T-helper 1 cell treated with Interleukin-12 subunit alpha and Interleukin-12 subunit beta and Interleukin-4 antibody, amounts not matched to agents 30 μg/mL and 1 μg/mL, for 36 hours (primary cell): ENCODE measurements around the gene CPS1.

Experiments
- H3K27ac Mint-ChIP-seq: one replicate; pipeline ENCODE4 v1.8.0; 2021; ENCODE audit warnings: mild to moderate bottlenecking, mixed read lengths
- H3K27me3 Mint-ChIP-seq: one replicate; pipeline ENCODE4 v1.8.0; 2021; ENCODE audit warnings: low read depth, mixed read lengths
- H3K36me3 Mint-ChIP-seq: one replicate; pipeline ENCODE4 v1.8.0; 2021; ENCODE audit warnings: low read depth, mixed read lengths
- H3K4me1 Mint-ChIP-seq: one replicate; pipeline ENCODE4 v1.8.0; 2021; ENCODE audit warnings: low read depth, mixed read lengths
- H3K4me3 Mint-ChIP-seq: one replicate; pipeline ENCODE4 v1.8.0; 2021; ENCODE audit warnings: mild to moderate bottlenecking, moderate library complexity, mixed read lengths
- H3K9me3 Mint-ChIP-seq: one replicate; pipeline ENCODE4 v1.8.0; 2021; ENCODE audit warnings: mixed read lengths

Gene CPS1

DNA sequence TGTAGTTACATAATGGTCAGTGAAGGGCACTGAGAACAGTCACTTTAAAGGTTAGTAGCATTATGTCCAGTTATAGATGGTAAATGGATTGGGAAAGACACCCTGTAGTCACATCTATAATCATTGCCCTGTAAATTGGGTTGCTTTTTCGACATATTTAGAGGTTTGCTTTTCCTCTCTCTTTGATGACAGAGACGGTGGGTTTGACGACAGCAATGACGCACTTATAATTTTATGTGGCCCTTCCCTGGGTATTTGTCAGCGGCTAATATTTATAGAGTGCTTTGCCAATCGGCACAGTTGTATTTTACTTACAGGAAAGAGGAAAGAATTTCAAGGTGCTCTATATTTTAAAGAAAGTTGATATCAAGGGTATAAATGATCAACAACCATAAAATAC is 2.8 kb downstream of the CPS1 start:
- Mint-ChIP-seq H3K27me3 (no peaks in the 10 kb centered on the region), H3K27ac (no peak overlapping the region), H3K4me1 (no peaks in the 10 kb centered on the region), H3K36me3 (no peaks in the 10 kb centered on the region), H3K4me3 (no peak overlapping the region), H3K9me3 (no peaks in the 10 kb centered on the region)

DNA sequence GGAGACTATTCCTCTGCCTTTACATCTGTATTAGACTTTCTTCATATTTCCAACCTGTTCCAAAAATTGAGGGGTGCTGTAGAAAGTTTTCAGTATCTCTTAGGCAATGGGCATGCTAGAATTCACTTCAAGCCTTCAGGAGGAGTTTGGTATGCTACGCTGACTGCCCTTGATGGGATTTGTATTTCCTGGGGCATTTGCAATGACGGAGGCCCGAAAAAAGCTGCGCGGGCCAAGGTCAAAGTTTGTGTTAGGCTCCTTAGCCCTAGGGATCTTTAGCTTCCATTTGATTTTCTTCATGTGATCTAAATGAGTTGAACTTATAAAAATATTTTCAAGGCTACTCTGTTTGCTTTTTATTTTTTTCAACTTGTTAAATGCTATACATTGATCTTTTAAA is 5.1 kb downstream of the CPS1 start:
- H3K27ac Mint-ChIP-seq, result no peak overlapping the region
- H3K27me3 Mint-ChIP-seq, result no peaks in the 10 kb centered on the region

DNA sequence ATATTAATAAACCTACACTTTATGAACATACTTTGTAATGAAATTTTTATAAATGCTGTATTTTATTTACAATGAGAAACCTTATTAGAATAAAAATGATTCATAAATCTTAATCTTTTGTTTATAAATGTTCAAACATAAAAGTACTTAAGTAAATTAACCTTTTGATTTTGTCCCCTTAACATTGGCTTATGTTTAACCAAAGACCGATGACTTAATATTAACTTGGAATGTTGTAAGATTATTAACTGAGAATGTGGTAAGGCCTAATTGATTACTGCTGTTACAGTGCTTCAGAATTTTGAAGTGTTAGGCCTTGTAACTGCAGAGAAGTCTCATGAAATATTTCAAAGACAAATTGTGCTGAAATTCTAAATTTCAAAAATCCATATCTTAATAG is 5.7 kb downstream of the CPS1 start:
- H3K4me1 Mint-ChIP-seq, result no peaks in the 10 kb centered on the region
- no peaks in the 10 kb centered on the region for H3K9me3 Mint-ChIP-seq
- H3K4me3 Mint-ChIP-seq, result no peak overlapping the region
- H3K36me3 Mint-ChIP-seq, result no peaks in the 10 kb centered on the region
- H3K27ac Mint-ChIP-seq, result no peak overlapping the region
- H3K27me3 Mint-ChIP-seq, result no peaks in the 10 kb centered on the region

More for the DNA sequence above, 5.1 kb downstream of the CPS1 start:
- H3K4me1 Mint-ChIP-seq, result no peaks in the 10 kb centered on the region
- no peaks in the 10 kb centered on the region for H3K36me3 Mint-ChIP-seq
- no peak overlapping the region for H3K4me3 Mint-ChIP-seq
- no peaks in the 10 kb centered on the region for H3K9me3 Mint-ChIP-seq

DNA sequence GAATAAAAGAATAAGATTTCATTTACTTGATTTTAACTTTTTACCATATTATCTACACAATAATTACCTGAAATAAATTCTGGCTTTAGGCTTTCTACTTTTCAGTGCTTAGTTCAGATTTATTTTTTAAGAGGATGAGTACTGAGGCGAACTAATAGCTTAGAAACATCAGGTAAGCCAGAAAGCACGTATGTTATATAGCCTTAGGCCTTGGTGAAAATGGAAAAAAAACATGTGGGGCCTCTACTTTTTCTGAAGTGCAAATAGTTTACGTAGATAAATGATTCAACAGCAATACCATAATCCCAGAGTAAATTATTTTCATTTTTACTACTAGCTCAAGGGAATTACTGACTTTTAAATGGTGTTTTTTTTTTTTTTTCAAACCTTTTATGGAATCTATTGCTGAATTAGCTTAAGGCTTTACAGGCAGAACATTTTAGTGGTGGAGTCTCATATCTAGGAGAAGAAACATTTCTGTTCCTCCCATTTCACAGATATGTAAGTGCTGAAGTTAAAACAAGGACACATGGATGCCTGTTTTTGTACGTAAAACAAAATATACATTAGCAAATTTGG is 6.2 kb downstream of the CPS1 start:
- Mint-ChIP-seq H3K4me1 (no peaks in the 10 kb centered on the region), H3K27ac (no peak overlapping the region), H3K27me3 (no peaks in the 10 kb centered on the region), H3K36me3 (no peaks in the 10 kb centered on the region), H3K4me3 (no peak overlapping the region), H3K9me3 (no peaks in the 10 kb centered on the region)

DNA sequence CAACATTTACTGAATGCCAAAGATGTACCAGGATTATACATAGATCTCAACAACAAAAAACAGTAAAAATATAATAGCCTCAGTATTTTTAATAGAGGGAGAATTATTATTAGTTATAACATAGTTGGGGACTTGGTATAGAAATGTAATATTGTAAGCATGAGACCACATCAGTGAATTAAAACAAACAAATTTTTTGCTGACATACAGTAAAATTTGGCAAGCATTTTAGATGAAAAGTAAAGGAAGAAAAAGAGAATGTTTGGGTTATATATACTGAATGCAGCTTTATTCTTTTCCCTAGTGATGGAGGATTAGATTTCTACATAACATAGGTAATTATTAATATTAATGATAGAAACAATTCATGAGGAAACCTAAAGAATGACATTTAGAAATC is 10.9 kb downstream of the CPS1 start:
- H3K4me1 Mint-ChIP-seq, result no peaks in the 10 kb centered on the region
- no peaks in the 10 kb centered on the region for H3K9me3 Mint-ChIP-seq
- no peaks in the 10 kb centered on the region for H3K27me3 Mint-ChIP-seq
- no peak overlapping the region for H3K27ac Mint-ChIP-seq
- H3K4me3 Mint-ChIP-seq, result no peak overlapping the region
- no peaks in the 10 kb centered on the region for H3K36me3 Mint-ChIP-seq

DNA sequence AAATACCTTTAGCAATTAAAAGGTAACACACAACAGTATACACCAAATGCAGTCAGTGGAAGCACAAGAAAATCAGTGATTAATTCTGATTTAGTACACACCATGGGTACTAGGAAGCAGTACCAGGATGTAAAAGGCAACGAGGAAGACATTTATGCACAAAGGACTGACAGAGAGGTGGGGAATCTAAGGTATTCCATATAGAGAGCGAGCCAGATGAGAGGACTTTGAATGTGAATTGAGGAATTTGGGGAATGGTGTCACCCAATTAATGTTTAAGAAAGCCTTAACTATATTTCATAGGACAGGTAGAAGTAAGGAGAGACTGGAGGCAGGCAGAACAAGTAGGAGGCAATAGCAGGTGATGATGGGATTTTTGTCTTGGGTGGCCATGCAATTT is 11.7 kb downstream of the CPS1 start:
- H3K27ac Mint-ChIP-seq, result no peak overlapping the region

DNA sequence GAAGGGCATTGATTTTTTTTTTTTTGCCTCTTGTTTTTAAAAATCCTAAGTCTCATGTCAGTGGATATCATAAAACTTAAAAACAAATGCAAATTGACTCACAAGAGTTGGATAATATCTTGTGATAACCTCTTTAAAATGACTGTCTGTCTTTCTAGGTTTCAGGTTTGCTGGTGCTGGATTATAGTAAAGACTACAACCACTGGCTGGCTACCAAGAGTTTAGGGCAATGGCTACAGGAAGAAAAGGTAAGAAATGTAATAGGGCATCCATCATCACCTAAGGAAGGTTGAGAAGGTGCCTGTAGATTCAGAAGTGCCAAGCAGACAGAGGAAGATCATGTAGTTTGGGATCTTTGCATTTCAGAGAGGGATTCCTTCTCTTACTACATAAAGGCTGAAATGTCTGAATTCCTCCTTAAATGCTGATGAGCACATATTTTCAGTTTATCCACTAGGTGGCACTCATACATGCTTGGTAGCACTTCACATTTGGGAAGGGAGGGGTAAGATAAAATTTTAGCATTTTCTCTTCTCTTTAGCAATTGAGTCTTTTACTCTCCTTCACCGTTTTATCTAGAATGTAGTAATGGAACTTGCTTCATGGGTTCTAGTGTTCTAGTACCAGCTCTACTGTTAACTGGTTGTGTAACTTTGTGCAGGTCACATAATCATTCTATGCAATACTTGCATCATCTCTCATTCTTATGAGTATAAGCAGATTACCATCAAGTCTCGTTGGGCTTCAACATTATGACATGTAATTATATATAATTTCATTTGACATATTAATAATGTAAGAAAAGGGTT is 21.1 kb downstream of the CPS1 start:
- Mint-ChIP-seq H3K9me3 (no peaks in the 10 kb centered on the region), H3K4me1 (no peaks in the 10 kb centered on the region), H3K27ac (no peak overlapping the region), H3K36me3 (no peaks in the 10 kb centered on the region), H3K4me3 (no peak overlapping the region), H3K27me3 (no peaks in the 10 kb centered on the region)

More for the DNA sequence above, 11.7 kb downstream of the CPS1 start:
- H3K36me3 Mint-ChIP-seq, result no peaks in the 10 kb centered on the region
- no peaks in the 10 kb centered on the region for H3K4me1 Mint-ChIP-seq
- H3K4me3 Mint-ChIP-seq, result no peak overlapping the region
- H3K27me3 Mint-ChIP-seq, result no peaks in the 10 kb centered on the region
- H3K9me3 Mint-ChIP-seq, result no peaks in the 10 kb centered on the region

DNA sequence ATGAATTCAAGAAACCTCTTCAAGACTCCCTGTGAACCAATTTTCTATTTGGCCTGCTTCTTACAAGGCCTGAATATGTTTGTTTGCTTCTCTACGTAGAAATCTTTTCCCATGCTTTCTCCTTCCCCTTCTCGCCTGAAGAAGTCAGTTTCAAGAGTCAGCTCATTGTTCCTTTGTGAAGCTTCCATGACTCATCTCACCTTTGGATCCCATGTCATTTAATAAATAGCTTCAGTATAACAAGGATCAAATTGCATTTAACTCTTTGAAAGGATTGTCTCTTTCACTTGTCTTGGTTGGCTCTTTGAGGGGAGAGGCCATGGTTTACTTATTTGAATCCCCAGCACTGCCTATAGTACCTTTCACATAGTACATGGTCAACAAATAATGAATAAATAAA is 28.4 kb downstream of the CPS1 start:
- H3K4me3 Mint-ChIP-seq, result no peak overlapping the region
- H3K27ac Mint-ChIP-seq, result no peak overlapping the region
- H3K4me1 Mint-ChIP-seq, result no peaks in the 10 kb centered on the region
- H3K9me3 Mint-ChIP-seq, result no peaks in the 10 kb centered on the region
- H3K27me3 Mint-ChIP-seq, result no peaks in the 10 kb centered on the region
- no peaks in the 10 kb centered on the region for H3K36me3 Mint-ChIP-seq

DNA sequence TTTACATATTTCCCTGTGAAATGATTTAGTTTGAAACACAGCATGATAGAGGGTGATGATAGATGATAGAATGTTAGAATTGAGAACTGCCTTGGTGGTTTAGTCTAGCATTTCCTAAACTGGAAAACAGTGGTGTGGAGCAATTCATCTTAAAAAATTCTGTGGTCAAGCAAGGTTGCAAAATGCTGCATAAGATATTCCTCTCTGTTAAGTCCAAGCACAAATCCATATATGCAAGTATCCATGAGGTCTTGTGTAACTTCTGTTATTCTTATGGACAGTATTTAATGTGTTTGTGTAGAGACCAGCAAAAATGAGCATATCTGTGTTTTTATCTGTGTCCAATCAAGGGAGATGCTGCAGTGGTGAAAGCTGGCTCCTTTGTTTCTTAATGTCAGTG is 30.0 kb downstream of the CPS1 start:
- Mint-ChIP-seq H3K4me1 (no peaks in the 10 kb centered on the region), H3K27me3 (no peaks in the 10 kb centered on the region)

DNA sequence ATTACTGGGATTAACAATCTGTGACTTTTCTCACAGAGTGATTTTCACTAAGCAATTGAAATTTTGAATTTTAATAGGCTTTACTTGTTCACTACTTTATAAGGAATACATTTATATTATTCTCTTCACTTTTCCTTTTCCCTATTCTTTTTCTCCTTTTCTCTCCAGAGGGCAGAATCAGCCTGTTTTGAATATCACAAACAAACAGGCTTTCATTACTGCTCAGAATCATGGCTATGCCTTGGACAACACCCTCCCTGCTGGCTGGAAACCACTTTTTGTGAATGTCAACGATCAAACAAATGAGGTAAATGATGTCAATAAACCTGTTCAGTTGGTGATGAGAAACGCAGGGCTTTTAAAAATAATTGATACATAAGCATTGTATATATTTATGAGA is 35.3 kb downstream of the CPS1 start:
- Mint-ChIP-seq H3K4me3 (no peak overlapping the region), H3K27ac (no peak overlapping the region), H3K4me1 (no peaks in the 10 kb centered on the region), H3K9me3 (no peaks in the 10 kb centered on the region), H3K36me3 (no peaks in the 10 kb centered on the region), H3K27me3 (no peaks in the 10 kb centered on the region)

More for the DNA sequence above, 30.0 kb downstream of the CPS1 start:
- no peaks in the 10 kb centered on the region for H3K36me3 Mint-ChIP-seq
- H3K4me3 Mint-ChIP-seq, result no peak overlapping the region
- H3K9me3 Mint-ChIP-seq, result no peaks in the 10 kb centered on the region
- H3K27ac Mint-ChIP-seq, result no peak overlapping the region

DNA sequence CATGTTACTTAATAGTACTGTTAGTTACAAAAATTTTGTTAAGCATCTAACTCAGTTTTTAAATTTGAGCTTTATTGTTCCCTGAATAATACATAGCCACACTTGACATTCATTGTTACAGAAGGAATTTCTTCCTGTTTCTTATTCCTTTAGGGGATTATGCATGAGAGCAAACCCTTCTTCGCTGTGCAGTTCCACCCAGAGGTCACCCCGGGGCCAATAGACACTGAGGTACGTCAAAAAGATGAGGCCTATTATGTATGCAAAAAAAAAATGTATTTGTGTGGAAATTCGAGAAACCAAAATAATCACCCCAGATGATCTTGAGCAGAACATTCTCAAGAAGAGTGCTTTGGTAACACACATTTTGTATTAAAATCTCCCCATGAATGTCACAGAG is 36.3 kb downstream of the CPS1 start:
- Mint-ChIP-seq H3K9me3 (no peaks in the 10 kb centered on the region), H3K4me1 (no peaks in the 10 kb centered on the region), H3K27ac (no peak overlapping the region), H3K4me3 (no peak overlapping the region), H3K36me3 (no peaks in the 10 kb centered on the region), H3K27me3 (no peaks in the 10 kb centered on the region)

DNA sequence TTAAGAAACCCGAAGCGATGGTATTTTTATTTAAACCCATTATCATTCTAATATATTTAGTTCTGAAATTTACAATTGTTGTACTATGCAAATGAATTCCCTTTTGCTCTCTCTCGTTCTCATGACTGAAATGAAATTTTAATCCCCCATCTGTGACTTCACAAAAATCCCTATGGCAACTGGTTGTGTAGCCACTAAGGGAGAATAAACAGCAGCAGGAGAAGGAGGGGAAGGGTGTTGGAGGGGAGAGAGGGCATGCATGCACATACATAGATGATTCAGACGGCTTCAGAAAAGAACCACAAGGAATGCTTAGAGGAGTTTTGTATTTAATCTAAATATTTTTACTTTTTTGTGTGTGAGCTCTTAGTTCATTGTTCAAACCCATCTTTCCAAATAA is 36.8 kb downstream of the CPS1 start:
- H3K27ac Mint-ChIP-seq, result no peak overlapping the region
- no peak overlapping the region for H3K4me3 Mint-ChIP-seq
- no peaks in the 10 kb centered on the region for H3K4me1 Mint-ChIP-seq
- H3K36me3 Mint-ChIP-seq, result no peaks in the 10 kb centered on the region
- no peaks in the 10 kb centered on the region for H3K9me3 Mint-ChIP-seq
- H3K27me3 Mint-ChIP-seq, result no peaks in the 10 kb centered on the region

DNA sequence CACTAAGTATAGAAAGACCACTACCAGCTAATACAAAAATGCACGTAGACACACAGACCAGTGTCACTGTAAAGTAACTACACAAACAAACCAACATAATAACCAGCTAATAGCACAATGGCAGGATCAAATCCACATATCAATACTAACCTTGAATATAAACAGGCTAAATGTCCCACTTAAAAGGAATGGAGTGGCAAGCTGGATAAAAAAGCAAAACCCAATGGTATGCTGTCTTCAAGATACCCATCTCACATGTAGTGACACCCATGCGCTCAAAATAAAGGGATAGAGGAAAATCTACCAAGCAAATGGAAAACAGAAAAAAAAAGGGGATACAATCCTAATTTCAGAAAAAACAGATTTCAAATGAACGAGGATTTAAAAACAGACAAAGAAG is 41.8 kb downstream of the CPS1 start:
- H3K4me1 Mint-ChIP-seq, result no peaks in the 10 kb centered on the region
- no peaks in the 10 kb centered on the region for H3K9me3 Mint-ChIP-seq
- H3K36me3 Mint-ChIP-seq, result no peaks in the 10 kb centered on the region
- H3K4me3 Mint-ChIP-seq, result no peak overlapping the region
- no peaks in the 10 kb centered on the region for H3K27me3 Mint-ChIP-seq
- H3K27ac Mint-ChIP-seq, result no peak overlapping the region

DNA sequence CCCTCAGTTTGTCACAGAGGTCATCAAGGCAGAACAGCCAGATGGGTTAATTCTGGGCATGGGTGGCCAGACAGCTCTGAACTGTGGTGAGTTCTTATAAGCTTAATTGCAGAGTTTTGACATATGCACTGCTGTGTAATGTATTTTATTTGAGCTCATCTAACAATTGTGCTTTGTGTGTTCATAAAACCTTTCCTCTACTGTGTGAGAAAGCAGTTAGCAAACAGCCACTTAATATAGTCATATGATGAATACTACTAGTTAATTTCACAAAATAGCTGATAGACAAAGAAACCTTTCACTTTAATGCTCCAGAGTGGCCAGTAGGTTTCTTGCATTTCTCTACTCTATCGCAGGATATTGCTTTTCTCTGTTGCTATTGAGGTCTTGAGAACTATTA is 43.1 kb downstream of the CPS1 start:
- Mint-ChIP-seq H3K4me3 (no peak overlapping the region), H3K36me3 (no peaks in the 10 kb centered on the region), H3K4me1 (no peaks in the 10 kb centered on the region), H3K9me3 (no peaks in the 10 kb centered on the region), H3K27ac (no peak overlapping the region), H3K27me3 (no peaks in the 10 kb centered on the region)

DNA sequence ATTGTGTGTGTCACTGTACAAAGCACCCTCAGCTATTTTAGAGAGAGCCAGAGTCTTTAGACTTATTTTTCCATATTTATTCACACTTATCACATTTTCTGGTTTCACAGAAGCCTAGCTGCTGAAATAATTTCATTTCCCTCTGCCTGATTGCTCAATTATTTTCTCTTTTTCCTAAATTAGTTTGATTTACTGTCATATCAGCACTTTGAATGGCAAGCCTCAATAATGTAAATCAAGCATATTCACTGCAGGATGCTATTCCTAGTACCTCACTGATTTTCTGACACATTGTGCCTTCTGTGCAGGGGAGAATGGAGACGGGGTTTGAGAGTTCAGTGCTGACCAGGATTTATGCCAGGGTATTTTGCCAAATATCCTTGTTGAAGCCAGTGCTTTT is 48.3 kb downstream of the CPS1 start:
- Mint-ChIP-seq H3K9me3 (no peaks in the 10 kb centered on the region), H3K4me1 (no peaks in the 10 kb centered on the region), H3K27me3 (no peaks in the 10 kb centered on the region), H3K4me3 (no peak overlapping the region), H3K27ac (no peak overlapping the region), H3K36me3 (no peaks in the 10 kb centered on the region)
